GM12878 (cell line): ENCODE measurements around the gene B3GNT3. TPM values are rescaled to one million over a fixed set of nuclear protein-coding genes. Genes with fewer than 3 reads are reported as not detected.

Experiments
- CEBPZ ChIP-seq: fragments of 150-350 bp; IDR thresholded peaks from 2 replicates; pipeline ENCODE4 v1.6.1; 2016; ENCODE audit warnings: low read depth, low read length
- CREM ChIP-seq: IDR thresholded peaks from 2 replicates; pipeline ENCODE4 v1.6.1; 2014; ENCODE audit warnings: antibody characterized with exemption, low read depth
- EED ChIP-seq: sonication (generic); IDR thresholded peaks from 2 replicates; pipeline ENCODE4 v1.6.1; 2016; ENCODE audit warnings: antibody characterized with exemption, low read depth
- ETV6 ChIP-seq, 2 experiments: fragments of 450-650 bp in 1 of 2; IDR thresholded peaks in 1 of 2; conservative IDR thresholded peaks in 1 of 2; 2 replicates each; pipeline ENCODE4 v1.6.1; 2014; ENCODE audit warnings: antibody characterized with exemption in 1 of 2, borderline replicate concordance in 1 of 2, low read depth in 1 of 2, mild to moderate bottlenecking in 1 of 2, moderate library complexity in 1 of 2
- HSF1 ChIP-seq: fragments of 150-350 bp; IDR thresholded peaks from 2 replicates; pipeline ENCODE4 v1.6.1; 2014; ENCODE audit warnings: mild to moderate bottlenecking, low read depth, low read length
- MTA3 ChIP-seq: IDR thresholded peaks from 2 replicates; pipeline ENCODE4 v1.6.1; 2012; ENCODE audit warnings: low read length, inconsistent platforms, borderline replicate concordance
- POLR2AphosphoS5 ChIP-seq: IDR thresholded peaks from 2 replicates; pipeline ENCODE4 v1.6.1; 2011; ENCODE audit warnings: mild to moderate bottlenecking, low read length, inconsistent platforms
- RAD51 ChIP-seq: fragments of 450-650 bp; IDR thresholded peaks from 2 replicates; pipeline ENCODE4 v1.6.1; 2016; ENCODE audit warnings: moderate library complexity, mild to moderate bottlenecking, inconsistent platforms
- RB1 ChIP-seq: fragments of 450-650 bp; formaldehyde crosslinking; IDR thresholded peaks from 2 replicates; pipeline ENCODE4 v1.6.1; 2017; ENCODE audit warnings: mild to moderate bottlenecking, borderline replicate concordance
- RELB ChIP-seq: fragments of 450-650 bp; IDR thresholded peaks from 2 replicates; pipeline ENCODE4 v1.6.1; 2017; ENCODE audit warnings: low read depth, mild to moderate bottlenecking, moderate library complexity
- RFX5 ChIP-seq: IDR thresholded peaks from 2 replicates; pipeline ENCODE4 v1.6.1; 2011; ENCODE audit warnings: low read depth, low read length, improper control_type of control experiment
- TAF1 ChIP-seq: IDR thresholded peaks from 2 replicates; pipeline ENCODE4 v1.6.1; 2011; ENCODE audit warnings: mild to moderate bottlenecking, low read depth, low read length, borderline replicate concordance
- TBL1XR1 ChIP-seq: IDR thresholded peaks from 2 replicates; pipeline ENCODE4 v1.6.1; 2012; ENCODE audit warnings: low read depth, low read length, improper control_type of control experiment
- ZNF207 ChIP-seq: fragments of 450-650 bp; IDR thresholded peaks from 2 replicates; pipeline ENCODE4 v1.6.1; 2014; ENCODE audit warnings: antibody characterized with exemption, mild to moderate bottlenecking, borderline replicate concordance
- polyA plus RNA-seq, 11 experiments: library from polyadenylated mRNA; depleted of rRNA in 4 of 11; unstranded in 6 of 11; stranded (reverse) in 5 of 11; fragments of >200 nt; fragmentation: Nextera tagmentation in 4 of 11; fragmentation: Illumina TruSeq in 1 of 11; extraction: Ambion mirVana in 4 of 11; extraction: Trizol in 1 of 11; gene quantifications; 1 replicate in 1 of 11; 2 replicates in 10 of 11; pipeline versions ENCODE4 v1.2.1 to v1.2.3, GENCODE V29; 2011 to 2016; ENCODE audit warnings: inconsistent platforms in 2 of 11, missing spikeins in 2 of 11, low read depth in 1 of 11
- total RNA-seq, 4 experiments: library from RNA; depleted of rRNA in 3 of 4; stranded (reverse); fragments of >200 nt in 3 of 4; fragmentation: Illumina TruSeq in 1 of 4; extraction: Trizol in 1 of 4; gene quantifications; 2 replicates each; pipeline versions ENCODE4 v1.2.1 to v1.2.3, GENCODE V29; 2013 to 2021
- TF ChIP-seq, protein P1 (sequence below): IDR thresholded peaks from 2 replicates; pipeline ENCODE4 v1.6.1; 2012; ENCODE audit warnings: low read length, inconsistent platforms
- TF ChIP-seq, protein P2 (sequence below): IDR thresholded peaks from 2 replicates; pipeline ENCODE4 v1.6.1; 2011; ENCODE audit warnings: low read depth, mild to moderate bottlenecking, low read length, moderate library complexity, borderline replicate concordance; ENCODE audit errors: extremely low read depth
- TF ChIP-seq, protein P3 (sequence below): fragments of 450-650 bp; IDR thresholded peaks from 2 replicates; pipeline ENCODE4 v1.6.1; 2017; ENCODE audit warnings: antibody characterized with exemption, mild to moderate bottlenecking, moderate library complexity

The B3GNT3 gene
- total and polyA plus RNA-seq, 10 of the 15 experiments (the other 5 are each of a cell fraction or from before 2014, with no cell fraction given) = not detected

- TF ChIP-seq RELB = no peak; the same call in 1 of the 2 replicates
- TF ChIP-seq, protein P1, sequence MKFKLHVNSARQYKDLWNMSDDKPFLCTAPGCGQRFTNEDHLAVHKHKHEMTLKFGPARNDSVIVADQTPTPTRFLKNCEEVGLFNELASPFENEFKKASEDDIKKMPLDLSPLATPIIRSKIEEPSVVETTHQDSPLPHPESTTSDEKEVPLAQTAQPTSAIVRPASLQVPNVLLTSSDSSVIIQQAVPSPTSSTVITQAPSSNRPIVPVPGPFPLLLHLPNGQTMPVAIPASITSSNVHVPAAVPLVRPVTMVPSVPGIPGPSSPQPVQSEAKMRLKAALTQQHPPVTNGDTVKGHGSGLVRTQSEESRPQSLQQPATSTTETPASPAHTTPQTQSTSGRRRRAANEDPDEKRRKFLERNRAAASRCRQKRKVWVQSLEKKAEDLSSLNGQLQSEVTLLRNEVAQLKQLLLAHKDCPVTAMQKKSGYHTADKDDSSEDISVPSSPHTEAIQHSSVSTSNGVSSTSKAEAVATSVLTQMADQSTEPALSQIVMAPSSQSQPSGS = no peak
- no peak for TF ChIP-seq RAD51
- no peak for TF ChIP-seq RB1
- no peak for TF ChIP-seq ETV6 (conservative IDR thresholded peaks at IDR 0.05 in 1 of 2, IDR thresholded peaks at IDR 0.05 in 1 of 2; ENCODE audit: borderline replicate concordance in 1 of 2, low read depth in 1 of 2)
- TF ChIP-seq TAF1 = no peak
- 0 out of 2 replicates have a peak, but pooled peaks have one; percentile 28 for TF ChIP-seq CREM
- no peak for TF ChIP-seq RFX5
- TF ChIP-seq, protein P2, sequence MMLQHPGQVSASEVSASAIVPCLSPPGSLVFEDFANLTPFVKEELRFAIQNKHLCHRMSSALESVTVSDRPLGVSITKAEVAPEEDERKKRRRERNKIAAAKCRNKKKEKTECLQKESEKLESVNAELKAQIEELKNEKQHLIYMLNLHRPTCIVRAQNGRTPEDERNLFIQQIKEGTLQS = no peak
- TF ChIP-seq MTA3 = no peak
- no peak for TF ChIP-seq TBL1XR1
- no peak for TF ChIP-seq CEBPZ
- no peak for TF ChIP-seq EED
- TF ChIP-seq POLR2AphosphoS5 = no peak
- no peak for TF ChIP-seq HSF1
- no peak for TF ChIP-seq ZNF207
- TF ChIP-seq, protein P3, sequence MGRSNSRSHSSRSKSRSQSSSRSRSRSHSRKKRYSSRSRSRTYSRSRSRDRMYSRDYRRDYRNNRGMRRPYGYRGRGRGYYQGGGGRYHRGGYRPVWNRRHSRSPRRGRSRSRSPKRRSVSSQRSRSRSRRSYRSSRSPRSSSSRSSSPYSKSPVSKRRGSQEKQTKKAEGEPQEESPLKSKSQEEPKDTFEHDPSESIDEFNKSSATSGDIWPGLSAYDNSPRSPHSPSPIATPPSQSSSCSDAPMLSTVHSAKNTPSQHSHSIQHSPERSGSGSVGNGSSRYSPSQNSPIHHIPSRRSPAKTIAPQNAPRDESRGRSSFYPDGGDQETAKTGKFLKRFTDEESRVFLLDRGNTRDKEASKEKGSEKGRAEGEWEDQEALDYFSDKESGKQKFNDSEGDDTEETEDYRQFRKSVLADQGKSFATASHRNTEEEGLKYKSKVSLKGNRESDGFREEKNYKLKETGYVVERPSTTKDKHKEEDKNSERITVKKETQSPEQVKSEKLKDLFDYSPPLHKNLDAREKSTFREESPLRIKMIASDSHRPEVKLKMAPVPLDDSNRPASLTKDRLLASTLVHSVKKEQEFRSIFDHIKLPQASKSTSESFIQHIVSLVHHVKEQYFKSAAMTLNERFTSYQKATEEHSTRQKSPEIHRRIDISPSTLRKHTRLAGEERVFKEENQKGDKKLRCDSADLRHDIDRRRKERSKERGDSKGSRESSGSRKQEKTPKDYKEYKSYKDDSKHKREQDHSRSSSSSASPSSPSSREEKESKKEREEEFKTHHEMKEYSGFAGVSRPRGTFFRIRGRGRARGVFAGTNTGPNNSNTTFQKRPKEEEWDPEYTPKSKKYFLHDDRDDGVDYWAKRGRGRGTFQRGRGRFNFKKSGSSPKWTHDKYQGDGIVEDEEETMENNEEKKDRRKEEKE = no peak
Observed at GRCh38 chr19:17747205-17748098, 47.5 kb upstream of the B3GNT3 start (continued).
